Measurements from ENCODE around the gene B3GLCT.

The B3GLCT gene

GRCh38 chr13:31201341-31202031, 1.7 kb downstream of the B3GLCT start:
- TF ChIP-seq GATA2 (IDR thresholded peaks at IDR 0.05; ENCODE audit: low read depth, low read length) (no peak), GATA3 (IDR thresholded peaks at IDR 0.05; ENCODE audit: low read depth, low read length) (no peak)

GRCh38 chr13:31204592-31204991, 4.8 kb downstream of the B3GLCT start:
- TF ChIP-seq GATA3 (IDR thresholded peaks at IDR 0.05; ENCODE audit: low read depth, low read length) = no peak
- TF ChIP-seq GATA2 (IDR thresholded peaks at IDR 0.05; ENCODE audit: low read depth, low read length) = no peak

- TF ChIP-seq GATA2 (IDR thresholded peaks at IDR 0.05; ENCODE audit: low read depth, low read length) = peak; percentile 27; the same call in 1 of the 2 replicates
- no peak for TF ChIP-seq GATA3 (IDR thresholded peaks at IDR 0.05; ENCODE audit: low read depth, low read length)
These were observed 8.1 kb downstream of the B3GLCT start for GRCh38 chr13:31207661-31208552.

GRCh38 chr13:31208559-31209122, 8.9 kb downstream of the B3GLCT start:
- TF ChIP-seq GATA2 (IDR thresholded peaks at IDR 0.05; ENCODE audit: low read depth, low read length) = no peak

- TF ChIP-seq GATA3 (IDR thresholded peaks at IDR 0.05; ENCODE audit: low read depth, low read length) (no peak), GATA2 (IDR thresholded peaks at IDR 0.05; ENCODE audit: low read depth, low read length) (no peak)
These were observed 9.5 kb downstream of the B3GLCT start for GRCh38 chr13:31209172-31209840.

DNA sequence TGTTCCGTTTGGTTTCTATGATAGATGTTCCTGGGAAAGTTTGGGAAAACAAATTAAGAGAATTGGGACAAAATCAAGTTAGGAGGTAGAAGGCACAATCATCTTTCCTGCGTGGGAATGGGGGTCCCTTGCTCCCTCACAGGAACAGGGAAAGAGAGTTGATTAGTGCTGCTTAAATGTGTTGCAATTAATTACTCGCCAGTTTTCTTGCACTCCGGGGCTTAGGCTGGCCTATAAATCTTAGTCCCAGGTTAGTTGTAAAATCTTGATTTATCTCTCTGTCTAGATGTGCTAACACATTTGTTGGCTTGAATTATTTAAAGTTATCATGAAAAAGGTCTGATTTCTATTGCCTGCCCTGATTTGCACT, 10.1 kb downstream of the B3GLCT start:
- TF ChIP-seq GATA2 (IDR thresholded peaks at IDR 0.05; ENCODE audit: low read depth, low read length) = no peak
- TF ChIP-seq GATA3 (IDR thresholded peaks at IDR 0.05; ENCODE audit: low read depth, low read length) = no peak

GRCh38 chr13:31213651-31214289, 14.0 kb downstream of the B3GLCT start:
- no peak for TF ChIP-seq GATA3 (IDR thresholded peaks at IDR 0.05; ENCODE audit: low read depth, low read length)
- TF ChIP-seq GATA2 (IDR thresholded peaks at IDR 0.05; ENCODE audit: low read depth, low read length) = no peak

- no peak for TF ChIP-seq GATA3 (IDR thresholded peaks at IDR 0.05; ENCODE audit: low read depth, low read length)
- TF ChIP-seq GATA2 (IDR thresholded peaks at IDR 0.05; ENCODE audit: low read depth, low read length) = no peak
These were observed 14.7 kb downstream of the B3GLCT start for GRCh38 chr13:31214435-31214834.

DNA sequence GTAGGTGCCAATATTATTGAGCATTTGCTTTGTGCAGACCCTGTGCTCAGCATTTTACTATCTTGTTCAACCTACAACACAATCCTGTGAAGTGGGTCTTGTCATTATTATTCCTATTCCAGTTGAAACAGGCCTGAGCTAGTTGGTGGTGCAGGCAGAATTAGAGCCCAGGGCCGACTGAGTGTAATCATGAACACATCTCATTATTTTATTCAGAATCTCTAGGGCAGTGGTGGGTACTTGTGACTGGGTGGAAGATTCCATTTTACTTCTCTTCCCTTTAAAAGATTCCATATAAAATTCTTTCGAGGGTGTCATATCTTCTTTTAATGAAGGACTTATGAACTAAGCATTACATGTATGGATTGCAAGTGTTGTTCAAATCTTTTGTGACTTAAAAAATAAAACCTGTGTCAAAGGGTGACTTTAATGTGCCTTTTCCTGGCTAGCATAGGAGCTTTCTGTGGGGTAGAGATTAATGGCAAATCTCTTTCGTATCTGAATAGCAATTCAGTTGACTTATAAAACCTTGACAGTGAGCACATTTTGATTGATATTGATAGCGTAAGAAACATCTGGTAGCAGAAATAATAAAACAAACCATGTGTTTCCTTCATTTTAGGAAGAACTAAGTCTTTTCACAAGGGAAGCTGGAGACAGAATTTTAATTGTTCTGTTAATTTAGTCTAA, 20.3 kb downstream of the B3GLCT start:
- TF ChIP-seq GATA3 (IDR thresholded peaks at IDR 0.05; ENCODE audit: low read depth, low read length) (no peak), GATA2 (IDR thresholded peaks at IDR 0.05; ENCODE audit: low read depth, low read length) (no peak)

- TF ChIP-seq GATA2 (IDR thresholded peaks at IDR 0.05; ENCODE audit: low read depth, low read length) (no peak), GATA3 (IDR thresholded peaks at IDR 0.05; ENCODE audit: low read depth, low read length) (no peak)
These were observed 21.3 kb downstream of the B3GLCT start for GRCh38 chr13:31221057-31221456.

DNA sequence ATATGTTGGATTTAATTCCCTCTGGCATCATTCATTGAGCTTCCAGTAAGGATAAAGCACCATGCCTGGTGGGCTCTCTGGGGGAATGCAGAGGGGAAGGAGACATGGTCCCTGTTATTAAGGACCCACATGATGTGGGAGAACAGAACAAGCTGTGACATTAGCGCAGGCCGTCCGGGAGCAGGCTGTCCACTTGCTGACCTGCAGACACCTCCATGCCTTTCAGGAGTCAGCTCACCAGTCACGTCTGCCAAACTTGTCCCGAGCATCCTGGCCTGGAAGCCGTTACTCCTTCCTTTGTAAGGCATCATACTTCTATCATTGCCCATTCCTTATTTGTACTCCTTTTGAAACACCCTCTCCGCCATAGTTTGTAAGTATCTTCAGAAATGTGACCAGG, 23.4 kb downstream of the B3GLCT start:
- no peak for TF ChIP-seq GATA3 (IDR thresholded peaks at IDR 0.05; ENCODE audit: low read depth, low read length)
- no peak for TF ChIP-seq GATA2 (IDR thresholded peaks at IDR 0.05; ENCODE audit: low read depth, low read length)

DNA sequence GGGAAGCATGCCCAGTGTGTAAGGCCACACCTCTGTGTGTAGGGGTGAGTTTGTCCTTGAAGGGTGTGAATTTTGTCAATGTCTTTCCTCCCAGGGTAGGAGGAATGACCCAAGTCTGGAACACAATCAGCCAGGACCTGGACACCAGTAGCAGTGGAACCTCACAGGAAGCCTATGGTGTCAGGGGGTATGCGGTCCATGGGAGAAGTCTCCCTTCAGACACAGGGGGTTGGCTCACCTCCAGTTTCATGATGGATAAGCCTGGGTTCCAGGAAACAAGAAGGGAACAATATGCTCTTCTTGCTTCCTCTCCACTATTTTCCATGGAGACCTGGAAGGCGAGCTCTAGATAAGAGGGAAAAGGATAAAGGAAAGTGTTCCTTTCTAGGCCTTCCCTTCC, 23.9 kb downstream of the B3GLCT start:
- TF ChIP-seq GATA3 (IDR thresholded peaks at IDR 0.05; ENCODE audit: low read depth, low read length) = no peak
- no peak for TF ChIP-seq GATA2 (IDR thresholded peaks at IDR 0.05; ENCODE audit: low read depth, low read length)

- no peak for TF ChIP-seq GATA2 (IDR thresholded peaks at IDR 0.05; ENCODE audit: low read depth, low read length)
- no peak for TF ChIP-seq GATA3 (IDR thresholded peaks at IDR 0.05; ENCODE audit: low read depth, low read length)
These were observed 24.4 kb downstream of the B3GLCT start for GRCh38 chr13:31224174-31224669.

Measured in SH-SY5Y (cell line).